HG03045 (cell line): ENCODE measurements around the gene EYA3.

Source experiments
- ATAC-seq: cut with Tn5 transposase; IDR thresholded peaks from one replicate; pipeline ENCODE4 v1.9.1; 2021; ENCODE audit warnings: mild to moderate bottlenecking, moderate library complexity; ENCODE audit not compliant: unreplicated experiment

Gene EYA3

GRCh38 chr1:28088168-28088961 lies at the start of gene EYA3:
TSS of gene EYA3 (minus strand) at chr1:28088610. CDS start at chr1:28058026, 30,584 bp downstream.
- peak; percentile 86 for ATAC-seq

GRCh38 chr1:28136922-28137613 lies 48.7 kb upstream of the EYA3 start:
- ATAC-seq: no peak

GRCh38 chr1:28136169-28136921 lies 47.9 kb upstream of the EYA3 start:
- no peak for ATAC-seq

- no peak for ATAC-seq
These were observed 47.2 kb upstream of the EYA3 start for GRCh38 chr1:28135371-28136168.

GRCh38 chr1:28134651-28135207 lies 46.3 kb upstream of the EYA3 start:
- ATAC-seq: no peak

GRCh38 chr1:28132171-28133167 lies 44.1 kb upstream of the EYA3 start:
- no peak for ATAC-seq

- no peak for ATAC-seq
These were observed 42.5 kb upstream of the EYA3 start for GRCh38 chr1:28130901-28131300.

GRCh38 chr1:28129150-28129549 lies 40.7 kb upstream of the EYA3 start:
- ATAC-seq: no peak

GRCh38 chr1:28127617-28128257 lies 39.3 kb upstream of the EYA3 start:
- no peak for ATAC-seq

GRCh38 chr1:28126783-28127490 lies 38.5 kb upstream of the EYA3 start:
- ATAC-seq: no peak

GRCh38 chr1:28126212-28126611 lies 37.8 kb upstream of the EYA3 start:
- no peak for ATAC-seq

- ATAC-seq: no peak
These were observed 35.1 kb upstream of the EYA3 start for GRCh38 chr1:28123461-28123961.

- no peak for ATAC-seq
These were observed 33.8 kb upstream of the EYA3 start for GRCh38 chr1:28122183-28122582.

- ATAC-seq: no peak
These were observed 31.1 kb upstream of the EYA3 start for GRCh38 chr1:28119556-28119955.

- ATAC-seq: no peak
These were observed 30.4 kb upstream of the EYA3 start for GRCh38 chr1:28118640-28119307.

- no peak for ATAC-seq
These were observed 26.9 kb upstream of the EYA3 start for GRCh38 chr1:28115267-28115666.

GRCh38 chr1:28114844-28115243 lies 26.4 kb upstream of the EYA3 start:
- no peak for ATAC-seq

GRCh38 chr1:28113242-28113572 lies 24.8 kb upstream of the EYA3 start:
- no peak for ATAC-seq
